Subcutaneous abdominal adipose tissue (tissue), 5 donors: ENCODE measurements around the gene MR1.

Source experiments
- H3K27ac ChIP-seq: one replicate; pipeline ENCODE4 v1.7.0; 2013; ENCODE audit warnings: low read depth, mild to moderate bottlenecking, inconsistent platforms, low read length, moderate library complexity
- H3K27me3 ChIP-seq, 5 donors: one replicate each; pipeline ENCODE4 v1.7.0; 2013; ENCODE audit warnings: low read length in 5 of 5, inconsistent platforms in 1 of 5; ENCODE audit not compliant: control insufficient read depth in 5 of 5, insufficient read depth in 4 of 5
- H3K36me3 ChIP-seq, 5 donors: one replicate each; pipeline ENCODE4 v1.7.0; 2013; ENCODE audit warnings: low read length in 5 of 5; ENCODE audit not compliant: control insufficient read depth in 5 of 5, insufficient read depth in 5 of 5
- H3K4me1 ChIP-seq, 5 donors: one replicate each; pipeline ENCODE4 v1.7.0; 2013; ENCODE audit warnings: low read length in 5 of 5, mild to moderate bottlenecking in 3 of 5, moderate library complexity in 1 of 5; ENCODE audit not compliant: control insufficient read depth in 5 of 5, insufficient read depth in 5 of 5
- H3K4me3 ChIP-seq, 5 donors: one replicate each; pipeline ENCODE4 v1.7.0; 2013; ENCODE audit warnings: low read length in 5 of 5, low read depth in 1 of 5
- H3K9ac ChIP-seq, 5 donors: one replicate each; pipeline ENCODE4 v1.7.0; 2013; ENCODE audit warnings: low read length in 5 of 5, mild to moderate bottlenecking in 4 of 5, moderate library complexity in 3 of 5
- H3K9me3 ChIP-seq, 5 donors: one replicate each; pipeline ENCODE4 v1.7.0; 2013; ENCODE audit warnings: low read length in 5 of 5; ENCODE audit not compliant: control insufficient read depth in 5 of 5
- donor health status: healthy.
- donor health status: healthy.
- donor health status: healthy.
- donor health status: healthy.
- donor health status: healthy.

MR1 gene

GRCh38 chr1:181105134-181106021 lies 71.6 kb downstream of the MR1 start:
- Histone ChIP-seq H3K4me1 (peaks cover 9 to 39% (median 19%) of the 10 kb centered on the region in 5 donors), H3K9me3 (no peaks in the 10 kb centered on the region), H3K36me3 (no peaks in the 10 kb centered on the region), H3K27ac (peak overlapping the region; percentile 81), H3K9ac (peak overlapping the region in 4 of 5 donors; percentile 21 to 88 (median 76)), H3K27me3 (peaks cover 0 to 2% (median 0%) of the 10 kb centered on the region in 5 donors), H3K4me3 (peak overlapping the region; percentile 64 to 78 (median 74))

GRCh38 chr1:181106022-181106312 lies 72.2 kb downstream of the MR1 start:
- Histone ChIP-seq H3K4me3 (peak overlapping the region; percentile 17 to 65 (median 53)), H3K9ac (no peak overlapping the region), H3K27me3 (no peaks in the 10 kb centered on the region)

DNA sequence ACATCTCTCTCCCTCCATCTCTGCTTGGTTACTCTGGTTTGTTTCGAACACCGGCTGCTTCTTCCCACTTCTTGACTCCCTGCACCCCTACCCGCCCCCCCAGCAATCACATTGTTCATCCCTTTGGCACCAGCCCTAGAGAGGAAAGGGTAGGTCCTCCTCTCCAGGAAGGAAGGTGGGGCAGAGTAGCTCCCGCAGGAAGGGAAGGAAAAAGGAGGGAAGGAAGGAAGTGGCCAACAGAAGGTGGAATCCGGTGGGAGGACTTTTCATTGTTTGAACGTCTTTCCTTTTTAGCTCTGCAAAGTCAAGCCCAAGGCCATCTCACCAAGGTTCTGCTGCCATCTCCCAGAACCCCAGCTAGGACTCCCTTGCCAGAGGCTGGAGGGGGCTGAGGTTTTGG lies 72.7 kb downstream of the MR1 start:
- Histone ChIP-seq H3K4me3 (peak overlapping the region in 1 of 5 donors; percentile 65), H3K27ac (no peak overlapping the region), H3K4me1 (peaks cover 9 to 39% (median 19%) of the 10 kb centered on the region in 5 donors)

More at GRCh38 chr1:181106022-181106312, 72.2 kb downstream of the MR1 start:
- no peaks in the 10 kb centered on the region for H3K9me3 ChIP-seq
- no peaks in the 10 kb centered on the region for H3K36me3 ChIP-seq
- H3K4me1 ChIP-seq, result peaks cover 9 to 39% (median 19%) of the 10 kb centered on the region in 5 donors
- H3K27ac ChIP-seq, result peak overlapping the region; percentile 60

DNA sequence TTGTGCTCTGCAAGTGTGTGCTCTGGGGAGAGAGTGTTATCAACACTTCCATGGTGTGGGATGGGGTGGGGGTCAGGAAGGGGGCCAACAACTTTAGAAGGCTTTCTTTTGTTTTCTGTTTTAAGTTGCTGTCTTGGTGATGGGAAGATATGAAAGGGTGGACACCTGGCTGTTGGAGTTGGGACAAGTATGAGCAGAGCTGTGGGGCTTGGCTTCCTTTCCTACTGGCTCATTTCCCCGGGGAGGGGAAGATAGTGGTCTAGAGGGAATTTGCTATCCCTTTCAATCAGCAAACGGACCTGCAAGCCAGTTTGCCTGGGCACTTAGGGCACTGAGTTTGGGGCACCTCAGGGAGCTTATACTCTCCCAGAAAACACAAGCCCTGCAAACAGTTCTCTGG lies 73.9 kb downstream of the MR1 start:
- no peaks in the 10 kb centered on the region for H3K36me3 ChIP-seq
- H3K4me1 ChIP-seq, result peaks cover 12 to 43% (median 27%) of the 10 kb centered on the region in 5 donors
- no peaks in the 10 kb centered on the region for H3K27me3 ChIP-seq
- H3K9ac ChIP-seq, result no peak overlapping the region
- no peak overlapping the region for H3K27ac ChIP-seq
- no peaks in the 10 kb centered on the region for H3K9me3 ChIP-seq
- H3K4me3 ChIP-seq, result no peak overlapping the region

More for the DNA sequence above, 72.7 kb downstream of the MR1 start:
- no peaks in the 10 kb centered on the region for H3K27me3 ChIP-seq
- no peaks in the 10 kb centered on the region for H3K9me3 ChIP-seq
- no peaks in the 10 kb centered on the region for H3K36me3 ChIP-seq
- no peak overlapping the region for H3K9ac ChIP-seq

- Histone ChIP-seq H3K9ac (no peak overlapping the region), H3K27ac (no peak overlapping the region), H3K36me3 (no peaks in the 10 kb centered on the region), H3K27me3 (no peaks in the 10 kb centered on the region), H3K4me1 (peaks cover 14 to 50% (median 34%) of the 10 kb centered on the region in 5 donors), H3K4me3 (no peak overlapping the region), H3K9me3 (no peaks in the 10 kb centered on the region)
Measured at GRCh38 chr1:181108304-181108867, 74.6 kb downstream of the MR1 start.

DNA sequence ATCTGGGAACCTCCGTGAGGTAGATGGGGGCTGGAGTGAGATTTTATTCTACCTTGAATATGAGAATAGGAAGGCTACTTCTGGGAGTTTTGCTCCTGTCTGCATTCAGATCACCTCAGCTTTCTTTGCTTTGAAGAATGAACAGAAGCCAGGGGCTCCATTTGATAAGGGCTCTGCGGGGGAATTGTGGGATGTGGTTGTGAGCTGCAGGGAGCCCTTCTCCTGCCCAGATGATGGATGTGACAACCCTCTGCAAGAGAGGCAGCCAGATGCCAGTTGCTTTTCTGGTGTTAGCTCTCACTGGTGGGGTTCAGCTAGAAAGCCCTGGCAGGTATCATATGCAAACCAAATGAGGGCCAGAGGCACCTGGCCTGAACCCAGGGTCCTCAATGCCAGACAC lies 76.2 kb downstream of the MR1 start:
- H3K27me3 ChIP-seq, result no peaks in the 10 kb centered on the region
- no peak overlapping the region for H3K27ac ChIP-seq
- H3K36me3 ChIP-seq, result no peaks in the 10 kb centered on the region
- H3K4me3 ChIP-seq, result no peak overlapping the region
- peaks cover 9 to 43% (median 24%) of the 10 kb centered on the region in 5 donors for H3K4me1 ChIP-seq
- no peaks in the 10 kb centered on the region for H3K9me3 ChIP-seq
- H3K9ac ChIP-seq, result no peak overlapping the region
